Duodenal mucosa (tissue), 2 donors: Measurements from ENCODE around the gene STT3A.

Experiments used
- H3K27ac ChIP-seq: one replicate; pipeline ENCODE4 v1.7.0; 2013; ENCODE audit warnings: low read depth, low read length
- H3K27me3 ChIP-seq, 2 donors: one replicate each; pipeline ENCODE4 v1.7.0; 2013; ENCODE audit warnings: low read length in 2 of 2, control low read depth in 1 of 2; ENCODE audit not compliant: insufficient read depth in 2 of 2, control insufficient read depth in 1 of 2
- H3K36me3 ChIP-seq, 2 donors: one replicate each; pipeline ENCODE4 v1.7.0; 2013; ENCODE audit warnings: low read length in 2 of 2, control low read depth in 1 of 2; ENCODE audit not compliant: insufficient read depth in 2 of 2, control insufficient read depth in 1 of 2
- H3K4me1 ChIP-seq, 2 donors: one replicate each; pipeline ENCODE4 v1.7.0; 2013; ENCODE audit warnings: low read length in 2 of 2, control low read depth in 1 of 2; ENCODE audit not compliant: insufficient read depth in 2 of 2, control insufficient read depth in 1 of 2
- H3K4me3 ChIP-seq, 2 donors: one replicate each; pipeline ENCODE4 v1.7.0; 2013; ENCODE audit warnings: low read length in 2 of 2, low read depth in 1 of 2
- H3K9ac ChIP-seq, 2 donors: one replicate each; pipeline ENCODE4 v1.7.0; 2013; ENCODE audit warnings: low read length in 2 of 2, low read depth in 1 of 2
- H3K9me3 ChIP-seq, 2 donors: one replicate each; pipeline ENCODE4 v1.7.0; 2013; ENCODE audit warnings: low read length in 2 of 2, control low read depth in 1 of 2; ENCODE audit not compliant: control insufficient read depth in 1 of 2

The STT3A gene

DNA sequence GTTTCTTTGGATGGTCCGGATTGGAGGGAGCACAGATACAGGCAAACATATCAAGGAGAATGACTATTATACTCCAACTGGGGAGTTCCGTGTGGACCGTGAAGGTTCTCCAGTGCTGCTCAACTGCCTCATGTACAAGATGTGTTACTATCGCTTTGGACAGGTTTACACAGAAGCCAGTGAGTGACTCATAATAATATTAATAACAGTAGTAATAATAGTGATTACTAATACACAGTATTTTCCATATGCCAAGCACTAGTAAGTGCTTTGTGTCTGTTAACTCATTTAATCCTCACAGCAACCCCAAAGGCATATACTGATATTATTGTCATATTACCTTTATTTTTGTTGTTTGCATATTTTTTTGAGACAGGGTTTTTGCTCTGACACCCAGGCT is 25.7 kb downstream of the STT3A start:
- Histone ChIP-seq H3K4me1 (no peaks in the 10 kb centered on the region), H3K4me3 (no peak overlapping the region), H3K36me3 (peaks cover 50 to 81% of the 10 kb centered on the region in 2 donors), H3K9ac (no peak overlapping the region), H3K27me3 (no peaks in the 10 kb centered on the region), H3K9me3 (no peaks in the 10 kb centered on the region), H3K27ac (no peak overlapping the region)

DNA sequence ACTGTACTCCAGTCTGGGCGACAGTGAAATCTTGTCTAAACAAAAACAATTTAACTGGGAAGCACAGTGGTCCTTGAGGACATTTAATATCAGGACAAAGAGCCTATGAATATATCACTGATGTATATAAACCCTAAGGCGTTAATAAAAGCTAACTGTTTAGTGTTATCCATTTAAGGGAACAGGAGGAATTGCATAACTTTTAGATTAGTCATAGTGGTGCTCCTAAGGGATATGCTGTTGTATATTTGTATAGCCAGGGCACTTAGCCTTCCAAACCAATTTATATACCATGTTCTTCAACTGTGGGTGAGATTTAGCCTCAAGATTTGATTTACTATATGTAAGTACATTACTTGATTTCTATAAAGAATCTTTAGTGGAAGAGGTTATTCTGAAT is 29.3 kb downstream of the STT3A start:
- peaks cover 11 to 16% of the 10 kb centered on the region in 2 donors for H3K4me1 ChIP-seq
- H3K36me3 ChIP-seq, result peaks cover 28 to 50% of the 10 kb centered on the region in 2 donors
- H3K9me3 ChIP-seq, result no peaks in the 10 kb centered on the region
- no peak overlapping the region for H3K4me3 ChIP-seq
- no peak overlapping the region for H3K9ac ChIP-seq
- H3K27me3 ChIP-seq, result no peaks in the 10 kb centered on the region
- no peak overlapping the region for H3K27ac ChIP-seq

DNA sequence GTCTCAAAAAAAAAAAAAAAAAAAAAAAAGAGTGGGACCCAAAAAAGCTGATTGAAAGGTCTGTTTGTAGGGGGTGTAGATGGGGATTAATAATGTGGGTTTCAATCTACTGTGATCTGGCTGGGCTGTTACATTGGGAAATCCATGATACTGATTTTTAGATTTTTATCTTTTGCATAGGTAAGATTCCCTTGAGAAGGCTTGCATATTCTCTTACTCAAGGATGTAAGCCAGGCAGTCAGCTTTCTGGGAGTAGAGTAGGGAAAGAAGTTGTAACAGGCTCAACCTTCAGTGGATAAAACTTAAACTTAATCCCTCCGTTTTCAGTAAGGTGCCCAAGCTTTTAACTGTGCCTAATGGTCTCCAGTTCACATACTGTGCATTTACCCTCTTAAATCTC is 30.4 kb downstream of the STT3A start:
- H3K27ac ChIP-seq, result no peak overlapping the region
- no peak overlapping the region for H3K9ac ChIP-seq
- peaks cover 13 to 19% of the 10 kb centered on the region in 2 donors for H3K4me1 ChIP-seq
- H3K9me3 ChIP-seq, result no peaks in the 10 kb centered on the region
- H3K36me3 ChIP-seq, result peaks cover 25 to 41% of the 10 kb centered on the region in 2 donors
- no peak overlapping the region for H3K4me3 ChIP-seq
- no peaks in the 10 kb centered on the region for H3K27me3 ChIP-seq

DNA sequence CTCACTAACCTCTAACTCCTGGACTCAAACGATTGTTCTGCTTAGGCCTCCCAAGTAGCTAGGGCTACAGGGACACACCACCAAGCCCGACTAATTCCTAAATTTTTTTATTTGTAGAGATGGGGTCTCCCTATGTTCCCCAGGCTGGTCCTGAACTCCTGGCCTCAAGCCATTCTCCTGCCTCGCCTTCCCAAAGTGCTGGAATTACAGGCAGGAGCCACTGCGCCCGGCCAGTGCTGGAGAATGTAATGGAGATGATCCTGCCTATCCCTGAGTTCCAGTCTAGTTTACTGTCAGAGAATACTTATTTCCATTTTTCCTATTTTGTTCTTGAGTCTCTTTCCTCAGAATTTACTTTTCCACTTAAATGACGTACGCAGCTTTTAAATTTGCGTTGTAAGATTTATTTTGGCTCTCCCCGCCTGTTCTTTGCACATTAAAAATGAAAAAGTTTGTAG is 32.1 kb downstream of the STT3A start, which contains the start of gene CHEK1:
TSS of gene CHEK1 (plus strand) at position 408 of the 458 bp plus-strand sequence. CDS start 1,606 bp downstream, outside the sequence.
- Histone ChIP-seq H3K4me1 (peaks cover 13 to 19% of the 10 kb centered on the region in 2 donors), H3K9ac (peak within 1 kb of the TSS; percentile 87 to 99), H3K36me3 (peaks cover 18 to 26% of the 10 kb centered on the region in 2 donors), H3K27me3 (no peaks in the 10 kb centered on the region), H3K27ac (peak within 1 kb of the TSS; percentile 98), H3K9me3 (no peaks in the 10 kb centered on the region), H3K4me3 (peak within 1 kb of the TSS; percentile 82 to 94)

DNA sequence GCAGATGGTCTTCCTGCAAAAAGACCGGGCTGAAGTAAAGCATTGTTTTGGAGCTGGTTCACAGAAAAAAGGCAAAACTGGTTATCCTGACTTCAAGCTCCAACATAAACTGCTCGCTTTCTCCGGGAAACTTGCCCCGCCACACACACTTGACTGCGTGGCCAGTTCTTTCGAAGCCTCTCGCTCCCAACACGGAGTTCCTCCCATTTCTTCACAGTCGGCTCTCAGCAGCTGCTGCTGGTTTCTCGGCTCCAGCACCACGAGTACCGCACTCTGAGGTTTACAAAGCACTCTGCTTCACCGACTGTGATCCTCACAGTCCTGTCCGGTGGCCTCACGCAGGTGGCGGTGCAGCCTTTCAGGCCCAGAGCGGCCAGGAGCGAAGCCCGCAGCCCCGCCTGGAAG is 32.6 kb downstream of the STT3A start:
- no peaks in the 10 kb centered on the region for H3K9me3 ChIP-seq
- peaks cover 15 to 23% of the 10 kb centered on the region in 2 donors for H3K36me3 ChIP-seq
- peak overlapping the region; percentile 98 for H3K27ac ChIP-seq
- no peaks in the 10 kb centered on the region for H3K27me3 ChIP-seq
- peaks cover 13 to 19% of the 10 kb centered on the region in 2 donors for H3K4me1 ChIP-seq
- peak overlapping the region; percentile 87 to 99 for H3K9ac ChIP-seq
- H3K4me3 ChIP-seq, result peak overlapping the region; percentile 82 to 94

DNA sequence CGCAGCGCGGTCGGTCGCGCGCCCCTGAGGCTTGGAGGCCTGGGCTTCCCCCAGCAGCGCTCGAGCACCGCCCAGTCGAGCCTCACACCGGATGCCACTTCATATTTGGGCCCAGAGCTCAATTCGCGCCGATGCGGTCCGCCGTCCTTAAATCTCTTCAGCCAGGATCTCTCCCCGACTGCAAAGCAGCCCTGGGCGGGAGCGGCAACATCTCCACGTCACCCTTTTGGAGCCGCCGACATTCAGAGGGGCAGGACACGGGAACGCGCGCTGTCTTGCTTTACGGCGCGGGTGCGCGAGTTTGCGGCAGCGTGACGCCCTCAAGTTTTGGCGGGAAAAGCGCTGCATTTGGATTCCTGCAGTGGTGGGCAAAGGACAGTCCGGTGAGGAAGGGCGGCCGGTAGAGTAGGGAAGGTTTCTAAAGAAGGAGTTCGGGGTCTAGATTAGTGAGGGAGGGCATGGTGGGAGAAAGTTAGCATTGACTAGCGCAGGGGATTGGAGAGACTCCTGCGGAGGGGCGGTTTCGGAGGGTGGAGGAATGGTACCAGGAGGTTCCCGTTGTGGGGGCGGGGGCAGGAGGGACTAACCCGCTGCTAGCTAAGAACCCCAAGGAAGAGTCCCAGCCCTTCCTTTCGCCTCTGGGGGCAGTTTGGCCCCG is 33.1 kb downstream of the STT3A start:
- Histone ChIP-seq H3K27ac (peak overlapping the region; percentile 98), H3K9me3 (no peaks in the 10 kb centered on the region), H3K9ac (peak overlapping the region; percentile 87 to 99), H3K36me3 (peaks cover 10 to 18% of the 10 kb centered on the region in 2 donors), H3K4me1 (peaks cover 13 to 19% of the 10 kb centered on the region in 2 donors), H3K4me3 (peak overlapping the region; percentile 82 to 94), H3K27me3 (no peaks in the 10 kb centered on the region)

DNA sequence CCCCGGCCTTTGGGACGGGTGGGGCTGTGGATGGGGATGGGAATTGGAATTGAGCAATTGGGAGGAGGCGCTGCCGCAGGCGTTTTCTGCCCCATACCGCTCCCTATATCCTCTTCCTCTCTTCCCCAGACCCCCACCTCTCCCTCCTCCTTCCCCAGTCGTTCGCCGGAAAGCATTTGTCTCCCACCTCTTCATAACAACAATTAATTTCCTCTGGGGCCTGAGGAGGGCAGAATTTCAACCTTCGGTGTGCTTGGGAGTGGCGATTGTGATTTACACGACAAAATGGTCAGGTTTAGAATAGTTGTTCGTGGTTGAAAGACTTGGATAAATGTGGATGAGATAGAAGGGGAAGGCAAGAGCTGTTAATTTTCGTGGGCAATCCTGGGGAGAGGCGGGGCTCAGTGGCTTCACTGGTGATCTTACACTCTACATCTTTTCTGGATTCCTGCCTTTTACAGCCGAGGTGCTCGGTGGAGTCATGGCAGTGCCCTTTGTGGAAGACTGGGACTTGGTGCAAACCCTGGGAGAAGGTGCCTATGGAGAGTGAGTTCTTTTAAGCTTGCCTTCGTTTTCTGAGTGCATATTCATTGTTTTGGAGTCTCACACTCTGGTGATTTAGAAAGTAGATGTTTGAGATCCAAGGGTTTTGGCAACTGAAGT is 33.8 kb downstream of the STT3A start:
- peak overlapping the region; percentile 87 to 99 for H3K9ac ChIP-seq
- peaks cover 13 to 19% of the 10 kb centered on the region in 2 donors for H3K4me1 ChIP-seq
- H3K36me3 ChIP-seq, result peaks cover 5 to 14% of the 10 kb centered on the region in 2 donors
- no peaks in the 10 kb centered on the region for H3K9me3 ChIP-seq
- H3K27me3 ChIP-seq, result no peaks in the 10 kb centered on the region
- H3K27ac ChIP-seq, result no peak overlapping the region
- peak overlapping the region; percentile 82 to 94 for H3K4me3 ChIP-seq

DNA sequence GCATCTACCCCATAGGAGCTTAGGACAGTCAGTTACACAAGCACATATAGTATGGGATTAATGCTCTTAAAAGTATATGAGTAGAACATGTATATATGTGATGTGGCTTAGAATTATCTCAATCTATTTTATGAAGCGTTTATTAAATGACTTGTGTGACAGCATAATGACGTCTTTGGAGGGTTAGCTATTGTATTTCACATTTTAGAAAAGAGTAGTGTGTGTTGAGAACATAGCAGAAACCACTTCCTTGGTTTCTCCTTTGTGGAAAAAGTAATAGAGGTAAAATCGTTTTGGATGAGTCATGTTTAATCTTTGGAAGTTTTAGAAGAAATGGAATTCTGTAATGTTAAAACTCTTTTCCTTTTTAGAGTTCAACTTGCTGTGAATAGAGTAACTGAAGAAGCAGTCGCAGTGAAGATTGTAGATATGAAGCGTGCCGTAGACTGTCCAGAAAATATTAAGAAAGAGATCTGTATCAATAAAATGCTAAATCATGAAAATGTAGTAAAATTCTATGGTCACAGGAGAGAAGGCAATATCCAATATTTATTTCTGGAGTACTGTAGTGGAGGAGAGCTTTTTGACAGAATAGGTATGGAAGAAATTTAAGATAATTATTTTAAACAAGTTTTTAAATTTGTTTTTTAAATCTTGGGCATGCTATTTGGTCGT is 34.7 kb downstream of the STT3A start:
- Histone ChIP-seq H3K27ac (no peak overlapping the region), H3K4me3 (peak overlapping the region; percentile 82 to 94), H3K9ac (peak overlapping the region in 1 of 2 donors; percentile 99), H3K36me3 (peaks cover 0 to 7% of the 10 kb centered on the region in 2 donors), H3K4me1 (peaks cover 13 to 19% of the 10 kb centered on the region in 2 donors), H3K27me3 (no peaks in the 10 kb centered on the region), H3K9me3 (no peaks in the 10 kb centered on the region)

DNA sequence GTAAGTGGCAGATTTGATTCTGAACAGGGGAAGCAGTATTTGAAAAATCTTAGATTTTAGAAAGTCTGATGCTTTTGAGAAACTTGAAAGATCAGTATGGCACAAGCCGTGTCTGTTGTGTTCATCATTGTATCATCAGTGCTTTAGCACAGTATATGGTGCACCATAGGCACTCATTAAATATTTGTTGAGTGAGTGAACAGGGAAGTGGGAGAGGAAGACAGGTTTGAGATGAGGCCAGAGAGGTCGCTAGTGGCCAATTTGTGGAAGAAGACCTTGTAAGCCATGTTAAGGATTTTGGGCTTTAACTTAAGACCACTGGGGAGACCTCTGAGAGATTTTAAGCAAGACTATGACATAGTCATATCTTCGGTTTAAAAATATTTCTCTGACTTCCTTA is 45.2 kb downstream of the STT3A start:
- no peaks in the 10 kb centered on the region for H3K4me1 ChIP-seq
- H3K4me3 ChIP-seq, result no peak overlapping the region
- H3K9me3 ChIP-seq, result no peaks in the 10 kb centered on the region
- H3K27me3 ChIP-seq, result no peaks in the 10 kb centered on the region
- H3K9ac ChIP-seq, result no peak overlapping the region
- H3K36me3 ChIP-seq, result peaks cover 4 to 7% of the 10 kb centered on the region in 2 donors
- H3K27ac ChIP-seq, result no peak overlapping the region

DNA sequence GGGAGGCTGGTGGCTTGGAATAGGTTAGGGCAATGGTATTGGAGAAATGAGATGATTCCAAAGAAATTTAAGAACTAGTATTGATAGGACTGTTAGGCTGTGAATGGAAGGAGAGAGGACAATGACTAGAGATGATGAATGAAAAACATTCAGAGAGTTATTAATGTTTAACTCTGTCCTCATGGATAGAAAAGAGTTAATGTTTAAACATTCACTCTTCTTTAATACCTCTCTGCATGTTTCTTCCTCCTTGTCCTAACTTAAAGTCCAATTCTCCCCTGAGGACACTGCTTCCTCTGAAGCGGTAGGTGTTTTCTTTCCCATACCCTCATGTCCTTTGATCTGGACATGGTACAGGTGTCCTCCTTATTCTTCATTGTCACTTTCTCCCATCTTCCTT is 45.7 kb downstream of the STT3A start:
- Histone ChIP-seq H3K9ac (no peak overlapping the region), H3K36me3 (peaks cover 4 to 7% of the 10 kb centered on the region in 2 donors), H3K27ac (no peak overlapping the region), H3K9me3 (no peaks in the 10 kb centered on the region), H3K27me3 (no peaks in the 10 kb centered on the region), H3K4me1 (no peaks in the 10 kb centered on the region), H3K4me3 (no peak overlapping the region)
